Testis (tissue), 2 donors: Measurements from ENCODE around the gene ANXA4.

Experiments
- CTCF ChIP-seq, 3 experiments: fragments of 450-650 bp in 2 of 3; fragments of 200-600 bp in 1 of 3; sonication (generic) in 1 of 3; IDR thresholded peaks; one replicate each; pipeline ENCODE4 v1.5.1; 2016 to 2019; ENCODE audit warnings: antibody characterized with exemption in 3 of 3, mild to moderate bottlenecking in 2 of 3, moderate library complexity in 1 of 3
- POLR2A ChIP-seq: fragments of 450-650 bp; IDR thresholded peaks from one replicate; pipeline ENCODE4 v1.6.1; 2017; ENCODE audit warnings: antibody characterized with exemption, mild to moderate bottlenecking, moderate library complexity

DNA sequence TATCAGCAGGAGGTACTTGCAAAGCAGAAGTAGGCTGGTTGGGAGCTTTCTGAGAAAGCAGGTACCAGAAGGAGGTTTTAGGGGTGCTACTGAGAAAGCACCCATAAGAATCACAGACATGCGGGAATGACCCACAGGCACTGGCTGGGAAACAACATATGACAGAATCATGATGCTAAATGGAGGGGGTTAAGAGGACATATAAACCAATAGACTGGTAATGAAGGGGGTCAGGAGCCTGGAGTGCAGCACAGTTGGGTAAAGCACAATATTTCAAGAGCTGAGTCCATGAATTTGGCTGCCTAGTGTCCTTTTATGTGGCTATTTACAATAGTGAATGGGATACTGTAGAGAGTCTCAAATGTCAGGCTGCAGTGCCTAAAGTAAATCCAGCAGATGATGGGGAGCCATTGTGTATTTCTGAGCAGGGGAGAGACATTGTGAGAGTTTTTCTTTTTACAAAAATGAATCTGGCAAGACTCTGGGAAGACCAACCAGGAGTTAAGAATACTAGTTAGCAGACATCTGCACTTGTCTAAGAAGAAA lies 59.9 kb downstream of the ANXA4 start:
- no peak for TF ChIP-seq CTCF (IDR thresholded peaks at IDR 0.05)
- TF ChIP-seq POLR2A = no peak
